Measurements from ENCODE around the gene SETBP1.
"Not testable (repeated sequence)": the region's sequence is repeated elsewhere in the genome, so short reads cannot be mapped to it uniquely, and the experiment has no call there.

Gene SETBP1

GRCh38 chr18:44708451-44709083 is 27.9 kb downstream of the SETBP1 start:
- DNase-seq: no peak

- DNase-seq: no peak
Measured at GRCh38 chr18:44709307-44710126, 28.8 kb downstream of the SETBP1 start.

DNA sequence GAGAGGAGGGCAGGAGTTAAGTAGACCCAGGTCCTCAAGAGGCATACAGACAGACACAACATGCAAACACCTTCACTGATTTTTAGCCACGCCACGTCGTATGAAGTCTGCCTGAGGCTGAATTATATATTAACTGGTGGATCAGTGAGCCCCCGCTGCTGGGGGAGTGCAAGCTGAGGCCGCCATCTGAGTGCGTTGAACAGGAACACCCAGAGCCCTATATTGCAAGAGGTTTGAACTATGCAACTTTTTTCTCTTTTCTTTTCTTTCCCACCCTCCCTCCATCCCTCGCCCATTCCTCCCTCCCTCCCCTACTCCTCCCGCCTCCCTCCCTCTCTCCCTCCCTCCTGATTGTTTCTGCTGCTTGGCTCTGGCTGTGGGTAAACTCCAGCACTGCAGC is 30.2 kb downstream of the SETBP1 start:
- DNase-seq: no peak

- no peak for DNase-seq
Measured at GRCh38 chr18:44712025-44712424, 31.3 kb downstream of the SETBP1 start.

DNA sequence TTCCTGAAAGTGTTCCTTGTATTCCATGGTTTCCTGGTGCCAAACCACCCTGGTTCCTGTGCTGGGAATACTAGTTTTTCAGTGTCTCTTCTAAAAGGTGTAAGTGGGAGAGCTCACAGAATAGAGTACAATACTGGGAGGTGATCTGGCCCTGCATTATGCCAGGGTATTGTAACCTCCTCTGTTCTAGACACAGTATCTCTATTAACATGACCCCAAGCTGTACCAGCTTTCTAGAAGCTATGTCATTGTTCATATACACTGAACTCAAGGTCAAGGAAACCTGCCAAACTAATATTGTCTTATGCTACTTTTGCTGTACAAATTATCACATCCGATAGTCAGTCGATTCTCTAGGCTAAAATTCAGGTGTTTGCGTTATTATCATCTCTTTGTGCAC is 32.7 kb downstream of the SETBP1 start:
- no peak for DNase-seq

- no peak for DNase-seq
Measured at GRCh38 chr18:44714376-44714775, 33.7 kb downstream of the SETBP1 start.

GRCh38 chr18:44715245-44715644 is 34.6 kb downstream of the SETBP1 start:
- DNase-seq: no peak

DNA sequence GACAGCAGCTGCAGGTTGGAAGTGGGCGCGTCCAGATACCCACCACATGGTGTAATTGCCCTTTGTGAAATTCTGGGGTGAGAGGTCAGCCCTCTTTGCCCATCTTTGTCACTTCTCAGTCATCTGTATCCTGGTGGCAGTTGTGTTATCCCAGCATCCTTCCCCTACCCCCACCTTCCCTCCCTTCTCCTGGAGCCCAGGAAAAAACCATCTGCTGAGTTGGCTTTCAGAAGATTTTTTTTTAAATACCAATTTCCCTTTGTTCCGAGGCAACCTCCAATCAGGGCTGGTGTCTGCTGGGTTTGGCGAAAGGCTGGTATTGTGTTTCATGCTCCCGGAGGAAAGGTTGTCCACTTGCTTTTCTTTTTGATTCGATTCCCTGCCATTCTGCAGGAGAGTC is 35.2 kb downstream of the SETBP1 start:
- peak in 1 of 2 experiments; percentile 21 for DNase-seq

DNA sequence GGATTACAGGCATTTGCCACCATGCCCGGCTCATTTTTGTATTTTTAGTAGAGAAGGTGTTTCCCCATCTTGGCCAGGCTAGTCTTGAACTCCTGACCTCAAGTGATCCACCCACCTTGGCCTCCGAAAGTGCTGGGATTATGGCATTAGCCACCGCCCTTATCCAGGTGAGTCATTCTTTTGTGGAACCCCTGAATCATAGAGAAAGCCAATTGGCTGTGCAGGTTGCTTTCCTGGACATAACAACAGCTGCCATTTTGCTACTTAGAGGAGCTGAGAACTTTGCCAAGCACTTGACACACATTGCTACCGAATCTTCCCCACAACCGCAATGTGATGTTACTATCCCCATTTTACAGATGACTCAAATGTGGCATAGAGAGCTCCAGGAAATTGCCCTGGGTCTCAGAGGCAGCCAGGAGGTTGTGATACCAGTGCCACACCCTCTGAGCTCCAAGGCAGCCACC is 36.0 kb downstream of the SETBP1 start:
- no peak for DNase-seq

DNA sequence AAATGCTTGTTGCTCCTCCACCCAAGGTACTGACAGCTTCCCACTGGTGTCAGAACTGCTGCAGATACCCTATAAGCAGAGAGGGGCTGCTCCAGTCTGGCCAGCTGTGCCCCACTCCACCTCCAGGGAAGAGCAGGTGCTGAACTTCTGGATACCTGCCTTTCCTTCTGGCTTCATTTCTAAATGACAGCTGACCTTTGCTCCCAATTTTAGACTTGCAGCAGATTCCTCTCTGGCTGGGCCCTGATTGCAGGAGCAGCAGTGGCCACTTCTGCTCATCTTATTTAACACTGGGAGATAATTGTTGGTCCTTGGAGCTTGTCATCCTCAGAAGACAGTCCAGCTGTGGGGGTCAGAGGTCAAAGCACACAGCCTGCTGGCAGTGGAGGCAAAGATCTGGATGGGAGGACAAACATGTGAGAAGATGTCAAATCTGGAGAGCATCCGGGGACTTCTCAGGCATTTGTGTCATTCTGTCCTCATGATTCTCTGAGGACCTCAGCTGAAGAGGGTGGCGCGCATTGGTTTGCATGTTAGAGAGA is 38.9 kb downstream of the SETBP1 start:
- DNase-seq: no peak

- DNase-seq: not testable (repeated sequence)
Measured at GRCh38 chr18:44721748-44722147, 41.1 kb downstream of the SETBP1 start.

GRCh38 chr18:44723411-44723810 is 42.7 kb downstream of the SETBP1 start:
- DNase-seq: no peak

DNA sequence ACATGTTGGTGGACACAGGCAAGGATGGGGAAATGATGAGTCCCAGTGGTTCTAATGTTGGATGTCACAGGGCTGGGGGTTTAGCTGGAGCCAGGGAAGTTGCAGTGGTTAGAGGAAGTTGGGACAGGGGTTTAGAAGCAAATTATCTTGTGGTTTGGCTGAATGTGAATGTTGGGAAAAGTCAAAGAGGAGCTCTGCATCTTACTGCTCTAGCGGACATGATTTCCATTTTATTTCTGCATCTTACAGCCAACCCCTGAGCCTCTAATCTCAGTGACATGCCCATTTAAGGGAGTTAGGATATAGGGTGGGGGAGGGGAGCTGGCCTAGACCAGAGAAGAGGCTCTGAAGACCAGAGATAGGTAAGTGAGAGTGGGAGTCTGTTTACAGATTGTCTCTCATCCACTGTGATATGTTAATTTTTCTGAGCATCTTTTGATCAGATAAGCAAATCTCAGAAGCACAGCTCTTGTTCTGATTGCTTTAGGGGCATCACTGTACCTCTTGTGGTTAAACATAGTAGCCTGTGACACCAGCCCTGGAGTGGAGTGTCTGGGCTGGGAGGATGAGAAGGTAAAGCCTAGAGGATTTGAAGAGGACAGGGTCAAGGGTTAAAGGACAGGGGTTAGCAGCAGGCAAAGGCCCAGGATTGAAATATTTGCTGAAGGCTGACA is 43.6 kb downstream of the SETBP1 start:
- no peak for DNase-seq

DNA sequence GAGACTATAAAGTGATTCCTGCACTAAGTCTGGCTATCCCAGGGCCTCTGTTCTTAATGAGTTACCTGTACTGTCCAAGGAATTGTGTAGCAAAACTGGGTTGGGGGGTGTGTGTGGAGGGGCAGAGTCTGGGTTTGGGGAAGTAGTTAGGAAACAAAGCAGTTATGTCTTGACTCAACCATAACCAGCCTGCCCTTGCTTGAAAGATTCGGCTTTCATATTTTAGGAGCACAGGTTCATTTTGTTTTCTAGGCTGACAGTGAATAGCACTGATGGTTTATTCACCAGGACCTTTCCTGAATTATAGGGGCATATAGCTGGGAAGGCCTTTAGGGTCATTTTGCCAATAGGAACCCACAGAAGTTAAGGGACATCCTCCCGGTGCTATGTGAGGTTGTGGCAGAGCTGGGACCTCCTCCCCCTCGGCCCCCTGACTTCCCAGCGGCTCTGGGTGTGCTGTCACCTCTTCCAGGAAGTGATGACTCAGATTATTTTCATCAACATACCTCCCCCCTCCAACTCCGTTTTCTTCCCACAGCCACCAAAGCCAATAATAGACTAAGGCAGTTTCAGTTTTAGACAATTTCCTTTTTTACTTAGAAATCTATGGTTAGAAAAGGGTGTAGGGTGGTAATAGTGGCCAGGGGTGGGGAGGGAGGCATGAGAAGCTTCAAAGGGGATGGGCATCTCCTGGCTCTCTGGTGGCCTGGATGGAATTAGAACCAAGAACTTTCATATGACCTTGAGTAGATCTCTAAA is 44.8 kb downstream of the SETBP1 start:
- DNase-seq: no peak

DNA sequence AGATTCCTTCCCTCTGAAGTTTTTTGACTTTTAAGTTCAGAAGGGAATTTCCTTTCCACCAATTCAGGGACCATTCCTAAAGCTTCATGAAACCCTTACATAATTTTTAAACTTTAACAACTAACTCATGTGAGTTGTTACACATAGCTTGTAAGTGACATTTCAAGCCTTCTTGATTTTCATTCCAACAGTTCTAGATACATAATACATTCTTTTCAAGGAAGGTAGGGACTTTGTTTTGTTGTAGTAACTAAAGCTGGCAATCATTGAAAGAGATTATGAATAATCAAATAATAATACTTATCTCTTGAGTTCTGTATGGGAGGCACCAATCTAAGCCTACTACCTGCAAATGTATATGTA is 45.4 kb downstream of the SETBP1 start:
- no peak for DNase-seq

GRCh38 chr18:44727291-44727690 is 46.6 kb downstream of the SETBP1 start:
- no peak for DNase-seq

GRCh38 chr18:44729631-44730101 is 49.0 kb downstream of the SETBP1 start:
- no peak for DNase-seq

DNA sequence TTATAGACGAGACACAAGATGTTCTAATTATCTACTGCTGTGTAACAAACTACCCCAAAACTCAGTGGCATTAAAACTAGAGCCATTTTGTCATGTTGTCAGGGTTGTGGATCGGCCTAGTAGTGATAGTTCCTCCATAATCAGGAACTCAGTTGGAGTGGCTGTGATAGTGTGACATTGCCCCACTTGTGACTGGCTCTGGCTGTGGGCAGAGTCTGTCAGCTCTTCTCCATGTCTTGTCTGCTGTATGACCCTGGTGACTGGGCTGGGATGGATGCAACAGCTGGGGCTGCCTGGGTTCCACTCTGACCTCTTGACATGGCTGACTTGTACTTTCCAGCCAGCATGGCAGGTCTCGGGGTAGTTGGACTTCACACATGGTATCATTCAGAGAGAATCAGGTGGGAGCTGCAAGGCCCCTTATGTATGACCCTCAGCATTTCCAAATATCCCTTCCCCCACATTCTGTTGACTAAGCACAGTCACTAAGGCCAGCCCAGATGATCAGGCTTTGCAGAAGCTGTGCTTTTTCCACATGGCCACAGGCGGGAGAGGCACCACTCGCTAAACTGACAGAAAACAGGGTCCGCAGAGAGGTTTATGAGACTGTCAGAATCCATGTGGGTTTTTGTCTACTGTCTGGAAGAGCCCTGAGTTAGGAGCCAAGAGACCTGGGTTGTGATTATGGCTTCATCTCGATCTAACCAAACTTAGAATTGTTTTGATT is 50.3 kb downstream of the SETBP1 start:
- DNase-seq: no peak

- DNase-seq: no peak
Measured at GRCh38 chr18:44731530-44732237, 51.0 kb downstream of the SETBP1 start.

DNA sequence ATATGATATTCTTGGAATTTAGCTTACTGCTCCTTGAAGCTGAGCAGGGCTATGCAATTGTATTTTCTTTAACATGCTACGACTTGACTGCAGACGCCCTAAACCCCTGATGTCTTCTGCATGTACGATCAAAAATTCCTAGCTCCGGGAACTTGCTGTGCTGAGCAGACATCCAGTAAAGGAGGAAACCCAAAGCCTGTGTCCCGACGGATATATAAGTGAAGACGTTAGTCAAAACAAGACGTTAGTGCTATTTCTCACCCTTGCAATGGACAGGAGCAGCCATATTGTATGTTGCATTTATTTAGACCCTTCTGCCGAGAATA is 51.5 kb downstream of the SETBP1 start:
- DNase-seq: no peak

DNA sequence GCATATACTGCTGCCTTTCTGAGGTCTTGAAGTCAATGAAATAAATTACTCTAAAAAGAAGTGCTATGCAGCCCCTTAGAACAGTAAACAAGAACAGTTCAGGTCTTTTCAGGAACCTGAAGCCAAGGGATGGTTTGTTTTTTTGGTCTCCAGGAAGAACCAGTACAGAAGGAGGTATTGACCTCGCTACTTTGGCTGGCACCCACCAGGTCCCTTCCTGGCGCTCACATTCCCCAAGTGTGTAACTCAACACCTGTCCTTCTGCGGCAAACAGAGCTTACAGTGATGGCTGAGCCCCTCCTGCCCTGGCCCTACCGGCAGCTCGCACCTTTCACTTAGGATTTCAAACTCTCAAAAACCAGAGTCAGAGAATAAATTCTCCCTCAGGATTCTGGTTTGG is 51.9 kb downstream of the SETBP1 start:
- DNase-seq: no peak

Measured in NCI-H1930 (cell line).